HCT116 (cell line): ENCODE data around the gene FGF14. TPM values are rescaled to one million over a fixed set of nuclear protein-coding genes. Genes with fewer than 3 reads are reported as not detected.

Experiments
- ATAC-seq: fragments of 200-7000 bp; cut with Tn5 transposase; 2 replicates; pipeline ENCODE4 v1.9.1; 2020; ENCODE audit warnings: mild to moderate bottlenecking, moderate library complexity
- BruUV-seq: library from RNA; stranded (reverse); fragments of 400-500 nt; replicated peaks from 2 replicates; lab custom pipeline; 2021; lab: Mats Ljungman, UMichigan
- CTCF ChIA-PET: fragments of 300-600 bp; sonication (Branson Sonifier 250); formaldehyde crosslinking; loops from one replicate; lab custom pipeline; 2021; ENCODE audit warnings: antibody characterized with exemption; lab: Charles Lee
- POLR2A ChIA-PET: fragments of 300-600, 350-600 bp; sonication (Branson Sonifier 250); formaldehyde crosslinking; loops from one replicate; lab custom pipeline; 2021; ENCODE audit warnings: antibody characterized with exemption; lab: Charles Lee
- RAD21 ChIA-PET, 2 experiments: fragments of 300-600 bp; sonication (Branson Sonifier 250); formaldehyde crosslinking; loops; one replicate each; lab custom pipeline; 2023; ENCODE audit warnings: low total read pairs in 2 of 2; ENCODE audit not compliant: uncharacterized antibody in 2 of 2, unreplicated experiment in 2 of 2, low non-redundant PET in 1 of 2; lab: Charles Lee
- DNase-seq: peaks from one replicate; pipeline ENCODE4 v3.0.0-alpha.2; 2010; ENCODE audit warnings: low read depth, low spot score
- H2AFZ ChIP-seq: fragments of 200-600 bp; shearing (Covaris generic), sonication (generic); 2 replicates; pipeline ENCODE4 v1.6.1; 2017; ENCODE audit warnings: low read depth, mixed run types, mixed read lengths, antibody characterized with exemption, low read length; ENCODE audit not compliant: poor library complexity, severe bottlenecking
- H3K27ac ChIP-seq: 2 replicates; pipeline ENCODE4 v1.5.1; 2012; ENCODE audit warnings: low read depth, low read length
- H3K27me3 ChIP-seq: fragments of 200-600 bp; sonication (generic); 2 replicates; pipeline ENCODE4 v1.6.1; 2016; ENCODE audit warnings: mixed run types, low read length, mixed read lengths; ENCODE audit not compliant: insufficient read depth
- H3K36me3 ChIP-seq, 2 experiments: fragments of 200-500 bp in 1 of 2; fragments of 200-600 bp in 1 of 2; sonication (Bioruptor generic) in 1 of 2; sonication (generic) in 1 of 2; 2 replicates each; pipeline versions ENCODE4 v1.5.1 to v1.6.1; 2014 to 2016; ENCODE audit warnings: low read length in 2 of 2, inconsistent platforms in 1 of 2, mixed read lengths in 1 of 2, mixed run types in 1 of 2; ENCODE audit not compliant: insufficient read depth in 2 of 2, control insufficient read depth in 1 of 2
- H3K4me1 ChIP-seq, 2 experiments: fragments of 200-600 bp in 1 of 2; sonication (generic) in 1 of 2; 2 replicates each; pipeline versions ENCODE4 v1.5.1 to v1.6.1; 2012 to 2017; ENCODE audit warnings: low read length in 2 of 2, inconsistent platforms in 1 of 2, mild to moderate bottlenecking in 1 of 2, mixed read lengths in 1 of 2, mixed run types in 1 of 2, moderate library complexity in 1 of 2; ENCODE audit not compliant: insufficient read depth in 2 of 2, control insufficient read depth in 1 of 2
- H3K4me2 ChIP-seq: fragments of 200-600 bp; sonication (generic); 2 replicates; pipeline ENCODE4 v1.6.1; 2017; ENCODE audit warnings: mixed run types, low read length, mixed read lengths
- H3K4me3 ChIP-seq, 2 experiments: fragments of 200-600 bp in 1 of 2; sonication (generic) in 1 of 2; replicated peaks in 1 of 2; 2 replicates each; pipeline ENCODE4 v1.5.1; 2011 to 2016; ENCODE audit warnings: low read length in 2 of 2, control low read depth in 1 of 2, low read depth in 1 of 2, mild to moderate bottlenecking in 1 of 2, mixed read lengths in 1 of 2, mixed run types in 1 of 2
- H3K79me2 ChIP-seq: fragments of 200-600 bp; sonication (generic); 2 replicates; pipeline ENCODE4 v1.6.1; 2017; ENCODE audit warnings: mild to moderate bottlenecking, mixed run types, low read length, moderate library complexity, mixed read lengths; ENCODE audit not compliant: insufficient read depth
- H3K9ac ChIP-seq: fragments of 200-600 bp; sonication (generic); 2 replicates; pipeline ENCODE4 v1.6.1; 2016; ENCODE audit warnings: low read length, mixed read lengths
- H3K9me2 ChIP-seq: fragments of 200-600 bp; sonication (generic), shearing (Covaris generic); 2 replicates; pipeline ENCODE4 v1.6.1; 2017; ENCODE audit warnings: mixed run types, mild to moderate bottlenecking, moderate library complexity; ENCODE audit not compliant: insufficient read depth
- H3K9me3 ChIP-seq, 2 experiments: fragments of 200-500 bp in 1 of 2; fragments of 200-600 bp in 1 of 2; sonication (Bioruptor generic) in 1 of 2; sonication (generic) in 1 of 2; 2 replicates each; pipeline ENCODE4 v1.6.1; 2014 to 2017; ENCODE audit warnings: low read length in 2 of 2, mixed read lengths in 2 of 2, inconsistent platforms in 1 of 2, low read depth in 1 of 2, mild to moderate bottlenecking in 1 of 2, mixed run types in 1 of 2, moderate library complexity in 1 of 2; ENCODE audit not compliant: control insufficient read depth in 1 of 2, insufficient read depth in 1 of 2
- H4K20me1 ChIP-seq: fragments of 200-600 bp; sonication (generic), shearing (Covaris generic); 2 replicates; pipeline ENCODE4 v1.6.1; 2017; ENCODE audit warnings: mixed run types, mild to moderate bottlenecking, moderate library complexity; ENCODE audit not compliant: insufficient read depth
- CBX3 ChIP-seq: IDR thresholded peaks from 2 replicates; pipeline ENCODE4 v1.6.1; 2012; ENCODE audit warnings: low read depth
- CEBPB ChIP-seq: IDR thresholded peaks from 2 replicates; pipeline ENCODE4 v1.6.1; 2012; ENCODE audit warnings: low read depth
- ELF1 ChIP-seq: IDR thresholded peaks from 2 replicates; pipeline ENCODE4 v1.6.1; 2012; ENCODE audit warnings: low read depth, borderline replicate concordance
- EZH2 ChIP-seq: fragments of 200-600 bp; sonication (generic); IDR thresholded peaks from 2 replicates; pipeline ENCODE4 v1.6.1; 2017; ENCODE audit warnings: antibody characterized with exemption, mixed run types
- EZH2phosphoT487 ChIP-seq: fragments of 200-600 bp; IDR thresholded peaks from 2 replicates; pipeline ENCODE4 v1.6.1; 2018; ENCODE audit warnings: antibody characterized with exemption, borderline replicate concordance
- FOSL1 ChIP-seq: IDR thresholded peaks from 2 replicates; pipeline ENCODE4 v1.6.1; 2012; ENCODE audit warnings: low read depth
- JUND ChIP-seq: IDR thresholded peaks from 2 replicates; pipeline ENCODE4 v1.6.1; 2012
- POLR2AphosphoS5 ChIP-seq: IDR thresholded peaks from 2 replicates; pipeline ENCODE4 v1.6.1; 2011; ENCODE audit warnings: mild to moderate bottlenecking, low read depth, low read length, moderate library complexity
- SIN3A ChIP-seq: IDR thresholded peaks from 2 replicates; pipeline ENCODE4 v1.6.1; 2012; ENCODE audit warnings: low read depth
- SP1 ChIP-seq: IDR thresholded peaks from 2 replicates; pipeline ENCODE4 v1.6.1; 2012; ENCODE audit warnings: low read depth
- SRF ChIP-seq: IDR thresholded peaks from 2 replicates; pipeline ENCODE4 v1.6.1; 2012; ENCODE audit warnings: low read depth
- TCF7L2 ChIP-seq: IDR thresholded peaks from 2 replicates; pipeline ENCODE4 v1.7.0; 2011; ENCODE audit warnings: borderline replicate concordance, inconsistent platforms; ENCODE audit not compliant: insufficient read depth, insufficient read length; ENCODE audit errors: extremely low read depth
- YY1 ChIP-seq: IDR thresholded peaks from 2 replicates; pipeline ENCODE4 v1.6.1; 2011; ENCODE audit warnings: low read length, low read depth, moderate library complexity, mild to moderate bottlenecking; ENCODE audit not compliant: insufficient replicate concordance; ENCODE audit errors: extremely low read depth
- ZFX ChIP-seq: fragments of 450-650 bp; IDR thresholded peaks from 2 replicates; pipeline ENCODE4 v1.6.1; 2017
- ZNF274 ChIP-seq: fragments of 200-500 bp; sonication (Bioruptor generic); IDR thresholded peaks from 2 replicates; pipeline ENCODE4 v1.6.1; 2014; ENCODE audit warnings: mild to moderate bottlenecking, low read depth, low read length, inconsistent platforms
- intact Hi-C: fragments of 100-400 bp; cut with micrococcal nuclease; formaldehyde crosslinking; loops from 2 replicates; pipeline ENCODE4 v1.10.0; 2022
- total RNA-seq: library from RNA; stranded (reverse); gene quantifications from one replicate; pipeline ENCODE4 v1.2.1, GENCODE V29; 2021; ENCODE audit not compliant: unreplicated experiment
- TF ChIP-seq, protein P1 (sequence below): IDR thresholded peaks from 2 replicates; pipeline ENCODE4 v1.6.1; 2012
- TF ChIP-seq, protein P2 (sequence below), 3 experiments: fragments of 200-600 bp in 1 of 3; sonication (generic) in 1 of 3; IDR thresholded peaks in 2 of 3; conservative IDR thresholded peaks in 1 of 3; 2 replicates each; pipeline ENCODE4 v1.5.1; 2012 to 2017; ENCODE audit warnings: low read depth in 2 of 3, low read length in 2 of 3, antibody characterized with exemption in 1 of 3, borderline replicate concordance in 1 of 3, control low read depth in 1 of 3, mild to moderate bottlenecking in 1 of 3, mixed read lengths in 1 of 3, mixed run types in 1 of 3, moderate library complexity in 1 of 3; ENCODE audit not compliant: insufficient read depth in 1 of 3
- TF ChIP-seq, protein P3 (sequence below): IDR thresholded peaks from 2 replicates; pipeline ENCODE4 v1.6.1; 2011; ENCODE audit warnings: mild to moderate bottlenecking, low read length, moderate library complexity; ENCODE audit not compliant: insufficient replicate concordance; ENCODE audit errors: extremely low read depth

Gene FGF14
- total RNA-seq, 1 experiment from 2014 or later: not detected

DNA sequence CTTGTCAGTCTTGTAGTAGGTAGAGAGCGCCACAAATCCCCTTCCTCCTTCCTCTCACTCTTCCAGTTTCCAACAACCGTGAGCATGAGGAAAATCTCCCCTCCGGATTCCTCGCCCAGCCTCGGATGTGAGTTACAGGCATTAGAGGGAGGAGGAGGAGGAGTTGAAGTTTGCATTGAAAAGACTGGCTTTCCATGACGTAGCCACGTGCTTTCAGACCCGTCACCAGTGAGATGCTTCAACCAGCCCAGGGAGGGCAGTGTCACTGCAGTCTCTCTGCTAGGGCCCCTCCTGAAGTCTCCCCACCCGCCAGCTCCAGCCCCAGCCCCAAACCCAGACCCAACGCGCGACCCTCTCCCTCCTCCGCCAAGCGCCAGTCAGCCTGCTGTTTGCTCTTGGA is 442 bp upstream of the FGF14 start:
- BruUV-seq: no TSS peak
- TF ChIP-seq ZNF274 (no peak), ELF1 (no peak), CBX3 (no peak)
- POLR2A ChIA-PET: no interaction called here
- Histone ChIP-seq H2AFZ (no peak overlapping the region), H3K36me3 (no peaks in the 10 kb centered on the region), H3K9ac (no peak overlapping the region), H3K27ac (no peak overlapping the region), H3K4me3 (no peak overlapping the region), H3K9me2 (no peaks in the 10 kb centered on the region), H3K4me2 (no peak overlapping the region), H3K4me1 (no peaks in the 10 kb centered on the region), H3K79me2 (no peaks in the 10 kb centered on the region), H3K27me3 (no peaks in the 10 kb centered on the region; the same call in 1 of the 2 replicates), H3K9me3 (no peaks in the 10 kb centered on the region), H4K20me1 (no peaks in the 10 kb centered on the region)
- RAD21 ChIA-PET: no interaction called here
- intact Hi-C loops: no loop called here
- CTCF ChIA-PET: no interaction called here
- ATAC-seq (no peak), DNase-seq (no peak)

DNA sequence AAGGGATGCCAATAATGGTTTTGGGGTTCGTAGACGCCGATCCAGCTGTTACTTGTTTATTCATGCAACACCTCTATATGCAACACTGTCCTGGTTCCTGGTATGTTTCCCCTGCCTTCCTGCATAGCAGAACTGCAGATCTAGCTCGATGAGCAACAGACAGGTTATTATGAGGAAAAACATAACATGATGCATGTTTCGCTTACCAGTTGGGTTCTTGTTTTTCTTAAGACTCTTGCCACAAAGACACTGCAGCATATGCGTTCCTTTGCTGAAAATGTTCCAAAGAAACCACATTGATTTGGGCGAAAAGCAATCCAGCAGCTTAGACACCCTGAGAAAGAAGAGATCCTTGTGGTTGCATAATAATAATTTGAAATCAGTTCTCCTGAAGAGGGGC is 583 bp downstream of the FGF14 start:
- Histone ChIP-seq H3K9me3 (no peaks in the 10 kb centered on the region), H3K4me1 (no peaks in the 10 kb centered on the region), H2AFZ (no peak overlapping the region), H3K79me2 (no peaks in the 10 kb centered on the region), H3K27me3 (no peaks in the 10 kb centered on the region; the same call in 1 of the 2 replicates), H3K9ac (no peak overlapping the region), H3K36me3 (no peaks in the 10 kb centered on the region), H4K20me1 (no peaks in the 10 kb centered on the region), H3K4me3 (no peak overlapping the region), H3K27ac (no peak overlapping the region), H3K4me2 (no peak overlapping the region), H3K9me2 (no peaks in the 10 kb centered on the region)
- TF ChIP-seq ELF1 (no peak), SP1 (no peak), POLR2AphosphoS5 (no peak), TCF7L2 (no peak), CEBPB (no peak), SIN3A (no peak), FOSL1 (no peak), SRF (no peak), EZH2phosphoT487 (no peak), EZH2 (no peak), JUND (no peak), ZFX (no peak), YY1 (no peak)
- TF ChIP-seq, protein P1, sequence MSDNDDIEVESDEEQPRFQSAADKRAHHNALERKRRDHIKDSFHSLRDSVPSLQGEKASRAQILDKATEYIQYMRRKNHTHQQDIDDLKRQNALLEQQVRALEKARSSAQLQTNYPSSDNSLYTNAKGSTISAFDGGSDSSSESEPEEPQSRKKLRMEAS: no peak
- TF ChIP-seq, protein P2, sequence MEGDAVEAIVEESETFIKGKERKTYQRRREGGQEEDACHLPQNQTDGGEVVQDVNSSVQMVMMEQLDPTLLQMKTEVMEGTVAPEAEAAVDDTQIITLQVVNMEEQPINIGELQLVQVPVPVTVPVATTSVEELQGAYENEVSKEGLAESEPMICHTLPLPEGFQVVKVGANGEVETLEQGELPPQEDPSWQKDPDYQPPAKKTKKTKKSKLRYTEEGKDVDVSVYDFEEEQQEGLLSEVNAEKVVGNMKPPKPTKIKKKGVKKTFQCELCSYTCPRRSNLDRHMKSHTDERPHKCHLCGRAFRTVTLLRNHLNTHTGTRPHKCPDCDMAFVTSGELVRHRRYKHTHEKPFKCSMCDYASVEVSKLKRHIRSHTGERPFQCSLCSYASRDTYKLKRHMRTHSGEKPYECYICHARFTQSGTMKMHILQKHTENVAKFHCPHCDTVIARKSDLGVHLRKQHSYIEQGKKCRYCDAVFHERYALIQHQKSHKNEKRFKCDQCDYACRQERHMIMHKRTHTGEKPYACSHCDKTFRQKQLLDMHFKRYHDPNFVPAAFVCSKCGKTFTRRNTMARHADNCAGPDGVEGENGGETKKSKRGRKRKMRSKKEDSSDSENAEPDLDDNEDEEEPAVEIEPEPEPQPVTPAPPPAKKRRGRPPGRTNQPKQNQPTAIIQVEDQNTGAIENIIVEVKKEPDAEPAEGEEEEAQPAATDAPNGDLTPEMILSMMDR (IDR thresholded peaks at IDR 0.05 in 2 of 3, conservative IDR thresholded peaks at IDR 0.05 in 1 of 3; ENCODE audit: borderline replicate concordance in 1 of 3, insufficient read depth in 1 of 3, low read depth in 2 of 3, low read length in 2 of 3): no peak
- TF ChIP-seq, protein P3, sequence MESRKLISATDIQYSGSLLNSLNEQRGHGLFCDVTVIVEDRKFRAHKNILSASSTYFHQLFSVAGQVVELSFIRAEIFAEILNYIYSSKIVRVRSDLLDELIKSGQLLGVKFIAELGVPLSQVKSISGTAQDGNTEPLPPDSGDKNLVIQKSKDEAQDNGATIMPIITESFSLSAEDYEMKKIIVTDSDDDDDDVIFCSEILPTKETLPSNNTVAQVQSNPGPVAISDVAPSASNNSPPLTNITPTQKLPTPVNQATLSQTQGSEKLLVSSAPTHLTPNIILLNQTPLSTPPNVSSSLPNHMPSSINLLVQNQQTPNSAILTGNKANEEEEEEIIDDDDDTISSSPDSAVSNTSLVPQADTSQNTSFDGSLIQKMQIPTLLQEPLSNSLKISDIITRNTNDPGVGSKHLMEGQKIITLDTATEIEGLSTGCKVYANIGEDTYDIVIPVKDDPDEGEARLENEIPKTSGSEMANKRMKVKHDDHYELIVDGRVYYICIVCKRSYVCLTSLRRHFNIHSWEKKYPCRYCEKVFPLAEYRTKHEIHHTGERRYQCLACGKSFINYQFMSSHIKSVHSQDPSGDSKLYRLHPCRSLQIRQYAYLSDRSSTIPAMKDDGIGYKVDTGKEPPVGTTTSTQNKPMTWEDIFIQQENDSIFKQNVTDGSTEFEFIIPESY: no peak
- BruUV-seq: no TSS peak
- CTCF ChIA-PET: no interaction called here
- RAD21 ChIA-PET: no interaction called here
- DNase-seq (no peak), ATAC-seq (no peak)
- intact Hi-C loops: no loop called here
- POLR2A ChIA-PET: no interaction called here
